Stimulated activated CD8-positive, alpha-beta memory T cell treated with anti-CD3 and anti-CD28 coated beads, Interleukin-12 subunit alpha, Interleukin-12 subunit beta, amount 100 ng/mL, for 24 hours (primary cell): Measurements from ENCODE around the gene TSKU.
"Not testable (repeated sequence)": the region's sequence is repeated elsewhere in the genome, so short reads cannot be mapped to it uniquely, and the experiment has no call there.

ENCODE experiments used
- DNase-seq: peaks from one replicate; pipeline ENCODE4 v3.0.0-alpha.2; 2020; ENCODE audit errors: extremely low read depth

TSKU gene, protein sequence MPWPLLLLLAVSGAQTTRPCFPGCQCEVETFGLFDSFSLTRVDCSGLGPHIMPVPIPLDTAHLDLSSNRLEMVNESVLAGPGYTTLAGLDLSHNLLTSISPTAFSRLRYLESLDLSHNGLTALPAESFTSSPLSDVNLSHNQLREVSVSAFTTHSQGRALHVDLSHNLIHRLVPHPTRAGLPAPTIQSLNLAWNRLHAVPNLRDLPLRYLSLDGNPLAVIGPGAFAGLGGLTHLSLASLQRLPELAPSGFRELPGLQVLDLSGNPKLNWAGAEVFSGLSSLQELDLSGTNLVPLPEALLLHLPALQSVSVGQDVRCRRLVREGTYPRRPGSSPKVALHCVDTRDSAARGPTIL

DNA sequence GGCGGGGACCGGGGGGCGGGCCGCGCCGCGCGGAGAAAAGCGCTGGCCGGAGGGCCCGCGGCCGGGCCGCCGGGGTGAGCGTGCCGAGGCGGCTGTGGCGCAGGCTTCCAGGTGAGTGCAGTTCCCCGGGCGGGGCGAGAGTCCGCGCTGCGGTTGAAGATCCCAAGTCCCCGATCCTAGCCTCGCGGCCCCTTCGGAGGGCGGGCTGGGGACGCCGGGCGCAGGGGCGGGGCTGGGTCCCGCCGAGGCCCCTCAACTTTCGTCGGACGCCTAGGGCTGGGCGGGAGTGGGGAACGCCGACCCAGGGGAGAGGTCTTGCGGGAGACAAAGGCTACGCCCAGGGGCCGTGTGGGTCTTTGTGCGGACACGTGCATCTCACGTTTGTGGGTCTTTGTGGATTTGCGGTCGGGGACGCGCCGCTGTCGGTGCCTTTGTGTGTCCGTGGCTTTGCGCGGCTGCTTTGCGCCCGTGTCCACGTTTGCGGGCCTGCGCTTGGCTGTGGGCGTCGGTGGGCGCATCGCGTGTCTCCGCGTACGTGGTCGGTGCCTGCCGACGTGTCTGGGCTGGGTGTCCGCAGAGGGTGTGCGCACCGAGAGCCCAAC lies at the start of gene TSKU:
TSS of gene TSKU (plus strand) at position 63 of the 602 bp plus-strand sequence. CDS start 12,261 bp downstream, outside the sequence.
- DNase-seq = no peak

DNA sequence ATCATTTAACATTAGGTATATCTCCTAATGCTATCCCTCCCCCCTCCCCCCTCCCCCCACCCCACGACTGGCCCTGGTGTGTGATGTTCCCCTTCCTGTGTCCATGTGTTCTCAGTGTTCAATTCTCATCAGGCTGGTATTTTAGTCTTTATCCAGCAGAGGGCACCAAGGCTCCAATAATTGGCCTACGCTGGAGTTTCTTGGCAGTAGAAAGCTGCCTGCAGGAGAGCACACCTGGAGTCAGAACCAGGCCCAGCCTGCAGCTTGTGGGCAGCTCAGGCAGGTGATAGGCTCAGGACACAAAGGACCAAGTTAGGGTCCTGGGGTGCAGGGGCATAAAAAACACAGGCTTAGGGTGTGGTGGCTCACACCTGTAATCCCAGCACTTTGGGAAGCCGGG lies 49.2 kb upstream of the TSKU start:
- not testable (repeated sequence) for DNase-seq

DNA sequence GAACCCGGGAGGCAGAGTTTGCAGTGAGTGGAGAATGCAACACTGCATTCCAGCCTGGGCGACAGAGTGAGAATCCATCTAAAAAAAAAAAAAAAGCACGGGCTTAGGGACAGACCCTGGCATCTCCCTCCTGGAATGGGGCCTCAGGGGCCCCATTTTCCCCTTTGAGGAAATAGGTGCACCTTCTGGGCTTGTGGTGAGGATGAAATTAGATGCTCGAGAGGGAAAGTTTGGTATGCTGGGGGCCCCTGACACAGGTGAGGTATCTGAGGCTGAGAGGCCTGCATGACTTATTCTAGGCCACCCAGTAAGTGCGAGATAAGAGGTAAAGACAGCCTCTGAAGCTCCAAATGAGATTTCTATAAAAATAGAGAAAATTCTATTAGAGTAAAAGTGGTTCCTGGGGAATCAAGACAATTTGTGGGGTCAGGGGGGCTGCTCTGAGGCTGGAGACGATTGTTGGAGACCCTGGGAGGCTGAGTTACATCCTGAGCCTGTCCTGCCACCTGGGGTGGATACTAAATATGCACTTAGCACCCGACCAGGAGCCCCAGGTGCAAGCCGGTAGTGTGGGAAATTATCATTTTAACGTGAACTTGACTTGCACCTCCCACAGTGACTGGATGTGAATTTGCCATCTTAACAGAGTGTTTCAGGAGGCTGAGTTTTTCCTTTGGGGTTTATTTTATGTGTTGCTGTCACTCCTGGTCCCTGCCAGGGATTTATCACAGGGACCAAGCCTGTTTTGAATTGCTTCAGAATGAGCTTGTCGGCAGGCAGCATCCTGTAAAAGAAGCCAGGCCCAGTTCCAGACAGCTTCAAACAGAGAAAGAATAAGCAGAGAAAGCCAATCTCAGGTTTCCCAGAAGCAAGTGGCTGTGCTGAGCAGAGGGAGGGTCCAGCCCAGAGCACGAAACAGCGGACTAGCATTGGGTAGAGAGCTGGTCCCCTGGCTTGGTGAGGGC lies 48.4 kb upstream of the TSKU start:
- DNase-seq = no peak

DNA sequence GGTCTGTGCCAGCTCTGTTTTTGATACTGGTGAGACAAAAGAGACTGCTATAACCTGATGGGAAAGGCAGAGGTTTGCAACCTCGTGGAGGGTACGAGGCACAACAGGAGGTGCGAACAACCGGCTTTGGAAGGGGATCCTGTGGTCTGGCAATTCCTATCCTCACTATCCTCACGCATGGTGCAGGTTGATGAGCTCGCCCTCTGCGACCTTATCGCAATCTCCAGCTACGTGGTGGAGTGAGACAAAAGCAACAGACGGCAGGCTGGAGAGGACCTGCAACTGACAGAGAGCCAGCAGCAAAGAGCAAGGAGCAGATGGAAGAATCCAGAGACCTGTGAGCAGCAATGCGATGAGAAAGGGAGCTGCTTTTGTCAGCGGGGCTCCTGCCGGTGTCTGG lies 47.3 kb upstream of the TSKU start:
- no peak for DNase-seq

DNA sequence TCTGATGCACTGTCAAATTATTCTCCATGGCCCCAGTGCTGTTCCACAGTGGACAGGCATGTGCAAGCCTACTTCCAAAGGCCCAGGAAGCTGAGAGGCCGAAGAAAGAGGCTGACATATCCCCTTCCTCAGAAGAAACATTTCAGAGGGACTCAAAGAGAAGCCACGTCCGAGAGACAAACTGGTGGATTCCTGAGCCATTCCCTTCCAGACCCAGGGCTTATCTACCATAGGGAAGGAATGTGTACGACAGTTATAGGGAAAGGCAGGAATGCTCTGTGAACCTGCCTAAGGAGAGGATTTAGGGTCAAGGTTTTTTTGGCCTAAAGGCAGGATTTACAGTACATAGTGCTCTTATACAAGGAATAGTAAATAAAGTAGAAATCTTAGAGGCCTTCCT lies 46.9 kb upstream of the TSKU start:
- no peak for DNase-seq

DNA sequence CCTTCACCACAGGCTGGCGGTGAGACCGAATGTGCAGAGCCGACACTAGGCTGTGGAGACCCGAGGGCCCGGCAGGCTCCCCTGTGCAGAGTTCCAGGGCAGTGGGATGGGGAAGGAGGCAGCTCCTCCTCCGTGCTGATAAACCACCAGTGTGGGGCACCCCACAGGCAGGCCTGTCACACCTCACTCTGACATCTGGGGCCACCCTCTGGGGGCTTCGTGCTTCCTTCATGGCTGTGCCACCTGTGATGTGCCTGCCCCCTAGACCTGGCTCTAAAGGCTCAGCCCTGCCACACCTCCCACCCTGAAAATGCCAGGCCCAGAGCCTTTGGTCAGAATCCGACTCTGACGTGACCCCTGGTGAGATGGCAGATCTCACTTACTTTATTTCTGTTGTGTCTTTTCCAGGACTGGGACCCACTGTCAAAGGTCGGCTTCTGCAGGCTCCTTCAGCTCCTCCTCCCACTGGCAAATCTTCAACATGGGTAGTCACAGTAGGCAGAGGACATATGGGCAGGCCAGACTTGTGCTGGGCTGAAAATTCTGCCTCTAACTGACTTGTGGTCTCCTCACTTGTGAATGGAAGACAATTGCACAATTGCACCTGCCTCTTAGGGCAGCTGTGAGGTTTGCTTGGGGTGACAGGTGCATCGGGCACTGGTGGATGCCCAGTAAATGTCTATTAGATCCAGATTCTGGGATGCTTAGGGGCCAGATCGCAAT lies 46.2 kb upstream of the TSKU start:
- no peak for DNase-seq

DNA sequence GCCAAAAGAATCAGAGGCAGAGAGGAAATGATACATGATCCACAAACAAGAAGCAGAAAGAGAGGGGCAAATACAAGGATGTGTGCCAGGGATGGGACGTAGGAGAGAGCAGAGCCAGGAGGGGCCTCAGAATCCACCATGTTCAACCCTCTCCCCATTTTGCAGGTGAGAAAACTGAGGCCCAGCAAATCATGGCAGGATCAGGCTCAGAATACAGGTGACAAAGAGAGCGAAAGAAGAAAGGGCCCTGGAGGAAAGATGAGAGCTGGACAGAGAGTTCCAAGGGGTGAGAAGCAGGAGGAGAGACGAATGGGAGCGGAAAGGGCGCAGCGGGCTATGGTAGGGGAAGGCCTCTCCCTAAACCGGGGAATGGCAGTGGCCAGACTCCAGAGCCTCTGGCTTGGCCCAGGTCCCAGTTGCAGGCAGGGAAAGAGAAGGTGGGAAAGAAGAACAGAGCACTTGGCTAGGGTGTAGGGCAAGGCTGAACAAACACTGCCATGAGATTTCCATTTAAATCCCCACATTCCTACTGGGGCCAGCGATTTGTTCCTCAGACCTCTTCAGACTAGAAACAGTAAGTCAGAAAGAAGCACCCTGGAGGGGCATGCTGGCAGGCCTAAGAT lies 44.4 kb upstream of the TSKU start:
- DNase-seq = no peak

DNA sequence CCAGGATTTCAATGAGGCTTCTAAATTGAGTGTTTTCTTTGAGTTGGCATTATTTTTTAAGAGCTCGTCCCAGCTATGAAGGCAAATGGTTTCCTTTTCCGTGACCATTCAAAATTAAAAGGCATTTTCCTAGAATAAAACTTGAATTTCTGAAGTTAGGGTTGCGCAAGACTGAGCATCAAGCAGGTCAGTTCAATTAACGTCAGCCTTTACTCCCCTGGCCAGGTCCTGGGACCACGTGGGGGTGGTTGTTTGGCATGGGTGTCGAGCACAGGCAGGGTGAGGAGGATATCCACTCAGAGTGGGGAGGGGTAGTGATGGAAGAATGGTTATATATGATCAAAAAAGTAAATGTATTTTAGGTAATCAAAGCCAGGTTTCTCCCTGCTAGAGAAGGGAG lies 43.4 kb upstream of the TSKU start:
- no peak for DNase-seq

DNA sequence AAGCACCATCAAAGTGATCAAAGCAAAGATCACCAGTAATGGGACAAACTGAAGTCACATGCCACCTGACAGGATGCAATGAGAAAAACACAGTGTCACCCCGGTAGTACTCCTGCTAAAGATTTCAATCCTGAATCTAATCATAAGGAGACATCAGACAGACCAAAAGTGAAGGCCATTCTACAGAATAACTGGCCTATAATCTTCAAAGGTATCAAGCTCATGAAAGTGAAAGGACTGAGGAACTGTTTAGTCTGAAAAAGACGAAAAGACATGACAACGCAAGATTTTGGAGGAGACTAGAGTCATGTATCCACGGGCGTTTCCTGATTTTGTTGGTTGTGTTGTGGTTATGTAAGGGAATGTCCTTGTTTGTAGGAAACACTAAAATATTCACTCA lies 42.4 kb upstream of the TSKU start:
- DNase-seq = no peak

DNA sequence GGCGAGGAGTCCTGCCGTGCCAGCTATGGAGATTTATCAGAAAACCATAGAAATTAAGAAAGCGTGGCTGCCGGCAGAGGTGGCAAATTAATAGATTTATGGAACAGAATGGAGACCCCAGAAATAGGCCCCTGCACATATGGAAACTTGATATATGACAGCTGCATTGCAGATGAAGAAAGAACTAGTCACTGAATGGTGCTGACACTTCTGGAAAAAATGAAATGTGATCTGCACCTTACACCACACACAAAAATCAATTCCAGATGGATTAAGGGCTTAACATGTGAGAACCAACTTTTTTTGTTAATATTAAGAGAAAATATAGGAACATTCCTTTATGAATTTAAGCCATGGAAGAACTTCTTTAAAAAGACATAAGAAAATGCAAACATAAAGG lies 40.3 kb upstream of the TSKU start:
- DNase-seq = no peak

DNA sequence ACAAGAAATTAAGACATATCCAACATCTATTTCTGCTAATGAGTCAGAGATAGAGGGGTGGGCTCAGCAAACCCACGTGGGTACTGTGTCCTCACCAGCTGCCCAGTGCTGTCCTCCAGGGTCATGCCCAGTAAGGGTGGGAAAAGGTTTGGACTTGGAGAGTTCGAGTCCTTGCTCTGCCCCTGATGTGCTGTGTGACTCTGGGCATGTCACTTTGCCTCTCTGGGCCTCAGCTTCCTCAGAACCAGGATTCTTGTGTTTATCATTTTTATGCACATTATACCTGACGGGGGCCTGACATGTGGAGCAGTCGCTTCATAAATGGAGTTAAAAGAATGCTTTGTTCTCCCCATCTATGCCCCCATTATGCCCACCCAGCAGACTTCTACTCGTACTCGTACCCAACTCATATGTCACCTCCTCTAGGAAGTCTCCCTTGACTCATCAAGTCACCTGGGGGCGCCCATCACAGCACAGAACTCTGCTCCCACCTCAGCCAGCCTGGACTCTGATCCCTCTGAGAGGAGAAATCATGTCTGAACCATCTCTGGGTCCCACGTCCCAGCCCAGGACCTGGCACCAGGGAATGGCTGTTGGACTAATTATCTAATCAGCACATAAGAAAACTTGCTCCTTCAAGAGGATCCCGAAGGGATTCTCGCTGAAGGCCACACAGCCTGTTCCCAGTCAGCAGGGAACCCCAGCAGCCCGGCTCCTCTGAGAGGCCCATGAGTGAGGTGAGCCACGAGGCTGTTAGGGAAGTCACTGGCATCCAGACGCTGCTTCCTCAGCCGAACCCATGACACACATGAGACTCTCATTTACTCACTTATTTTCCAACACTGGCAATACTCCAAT lies 38.7 kb upstream of the TSKU start:
- no peak for DNase-seq

DNA sequence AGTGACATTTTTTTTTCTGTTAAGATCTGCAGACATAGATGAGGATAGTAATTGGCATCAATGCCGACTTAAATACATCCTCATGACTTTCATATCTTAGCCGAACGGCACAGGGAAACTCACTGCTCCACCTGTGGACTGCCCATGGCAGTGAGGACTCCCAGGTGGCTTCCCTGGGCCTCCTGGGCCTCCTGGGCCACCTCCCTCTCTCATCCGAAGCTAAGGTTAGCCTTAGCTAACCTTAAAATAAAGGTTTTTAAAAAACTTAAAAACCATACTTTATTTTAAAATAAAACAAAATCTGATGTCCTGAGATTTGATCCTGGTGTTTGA lies 38.1 kb upstream of the TSKU start:
- no peak for DNase-seq

DNA sequence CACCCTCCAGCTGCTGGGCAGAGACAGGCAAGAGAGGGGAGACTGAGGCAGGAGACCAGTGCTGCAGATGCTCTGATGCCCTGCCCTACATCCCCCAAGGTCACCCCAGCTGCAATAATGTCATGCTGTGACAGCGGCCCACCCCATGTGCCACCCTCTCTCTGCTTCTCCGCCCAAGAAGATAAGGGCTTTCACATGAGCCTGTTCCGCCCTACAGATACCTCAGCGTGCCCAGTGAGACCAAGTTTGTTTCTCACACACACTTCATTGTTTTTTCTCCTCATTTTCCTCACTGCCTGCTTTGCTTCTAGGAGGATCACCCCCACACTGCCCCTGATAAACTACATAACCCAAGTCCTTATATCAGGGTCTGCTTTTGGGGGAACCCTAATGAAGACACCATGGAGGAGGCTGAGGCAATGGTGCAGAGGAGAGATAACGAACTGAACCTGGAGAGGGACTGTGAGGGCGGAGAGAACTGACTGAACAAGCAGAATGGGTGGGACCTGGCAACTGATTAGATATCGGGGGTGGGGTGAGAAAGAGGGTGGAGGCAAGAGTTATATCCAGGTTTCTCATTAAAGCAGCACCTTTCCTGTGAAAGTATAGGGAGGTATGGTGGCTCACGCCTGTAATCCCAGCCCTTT lies 37.5 kb upstream of the TSKU start:
- DNase-seq = no peak

DNA sequence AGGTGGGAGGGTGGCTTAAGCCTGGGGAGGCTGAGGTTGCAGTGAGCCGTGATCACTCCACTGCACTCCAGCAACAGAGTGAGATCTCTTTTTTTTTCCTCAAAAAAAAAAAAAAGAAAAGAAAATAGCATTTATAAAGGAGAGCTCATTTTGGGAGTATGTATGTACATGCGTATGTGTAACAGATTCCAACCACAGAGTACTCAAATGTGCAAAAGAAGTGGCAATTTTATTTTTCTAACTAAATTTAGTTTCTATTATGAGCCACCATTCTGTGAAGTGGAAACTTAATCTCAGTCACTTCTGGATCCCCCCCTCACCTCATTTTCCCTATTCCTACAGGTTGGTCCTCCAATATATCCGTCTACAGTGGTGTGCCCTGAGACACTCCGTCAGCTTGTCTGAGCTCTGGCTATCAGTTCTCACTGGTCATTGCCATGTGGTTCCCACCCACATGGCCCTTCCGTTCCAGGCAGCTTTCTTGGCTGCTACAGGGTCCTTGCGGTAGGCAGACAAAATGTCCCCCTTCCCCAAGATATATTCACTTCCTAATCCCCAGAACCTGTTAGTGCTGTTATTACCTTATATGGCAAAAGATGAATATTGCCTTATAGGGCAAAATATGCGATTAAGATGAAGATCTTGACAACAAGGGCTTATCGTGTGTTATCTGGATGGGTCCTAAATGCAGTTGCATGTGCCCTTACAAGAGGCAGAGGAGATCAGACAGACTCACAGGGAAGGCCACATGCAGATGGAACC lies 35.8 kb upstream of the TSKU start:
- no peak for DNase-seq

DNA sequence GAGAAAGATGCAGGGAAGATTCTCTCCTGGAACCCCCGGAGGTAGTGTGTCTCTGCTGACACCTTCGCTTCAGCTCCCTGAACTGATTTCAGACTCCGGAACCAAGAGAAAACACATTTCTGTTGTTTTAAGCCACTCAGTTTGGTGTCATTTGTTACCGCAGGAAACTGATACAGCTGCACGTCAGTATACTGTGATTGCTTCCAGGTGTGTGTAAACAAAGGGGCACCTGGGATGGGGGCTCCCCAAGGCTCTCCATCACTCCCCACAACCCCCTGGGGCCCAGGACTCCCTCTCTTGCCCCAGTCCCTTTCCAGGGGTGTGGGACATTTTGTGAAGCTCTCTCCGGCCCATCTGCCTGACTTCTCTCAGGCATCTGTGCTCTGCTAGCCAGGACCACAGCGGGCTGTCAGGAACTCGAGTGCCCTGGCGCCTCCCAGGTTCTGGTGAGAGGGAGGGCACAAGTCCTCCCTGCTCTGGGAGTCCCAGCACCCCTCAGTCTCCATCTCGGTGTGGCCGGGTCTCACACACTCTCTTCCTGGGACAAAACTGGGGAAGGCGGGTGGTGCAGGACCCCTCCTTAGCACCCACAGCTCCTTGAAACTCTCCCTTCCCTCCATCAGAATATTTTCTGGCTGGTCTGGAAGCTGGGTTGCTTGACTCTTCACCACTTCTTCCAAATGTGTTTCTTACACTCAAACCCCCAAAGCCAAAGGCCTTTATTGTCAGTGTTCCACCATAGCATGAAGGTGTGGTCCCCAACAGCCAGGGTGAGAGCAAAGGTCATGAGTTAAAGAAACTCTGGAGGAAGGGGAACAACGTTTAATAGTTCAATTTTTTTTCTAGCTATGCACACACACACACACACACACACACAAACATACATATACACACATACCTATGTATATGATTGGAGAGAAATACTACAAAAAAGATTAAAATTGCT lies 35.0 kb upstream of the TSKU start:
- DNase-seq = no peak

DNA sequence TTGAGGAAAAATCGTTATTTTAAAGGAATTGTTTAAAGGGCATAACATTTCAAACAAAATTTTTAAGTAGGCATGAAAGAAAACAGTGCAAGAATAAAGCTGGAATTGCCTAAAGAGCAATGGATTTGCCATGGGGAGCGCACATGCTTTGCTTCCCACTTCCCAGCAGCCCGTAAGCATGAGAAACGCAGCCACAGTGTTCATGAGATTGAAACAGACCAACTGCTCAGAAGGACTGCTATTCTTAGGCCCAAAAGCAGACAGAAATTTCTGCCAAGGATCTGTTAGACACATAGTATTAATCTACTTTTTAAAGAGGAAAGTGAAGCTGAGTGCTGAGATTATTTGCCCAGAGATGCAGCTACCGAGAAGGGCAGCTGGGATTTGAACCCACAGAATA lies 34.2 kb upstream of the TSKU start:
- no peak for DNase-seq

DNA sequence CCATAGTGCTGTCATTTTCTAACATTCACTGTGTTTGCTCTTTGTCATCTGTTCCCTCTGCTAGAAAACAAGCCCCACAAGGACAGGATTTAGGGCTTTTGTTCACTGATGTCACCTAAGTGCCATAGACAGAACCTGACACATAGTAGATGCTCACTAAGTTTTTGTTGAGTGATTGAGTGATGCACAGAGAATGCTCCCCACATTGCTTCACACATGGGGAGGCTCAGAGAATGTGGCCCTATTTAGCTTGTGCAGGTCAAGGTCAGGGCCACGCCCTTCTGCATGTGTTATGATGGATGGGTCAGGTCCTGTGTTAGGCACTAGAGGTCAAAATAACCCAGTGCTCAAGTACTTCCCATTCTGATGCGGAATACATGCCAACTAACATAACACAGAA lies 33.1 kb upstream of the TSKU start:
- DNase-seq = no peak

DNA sequence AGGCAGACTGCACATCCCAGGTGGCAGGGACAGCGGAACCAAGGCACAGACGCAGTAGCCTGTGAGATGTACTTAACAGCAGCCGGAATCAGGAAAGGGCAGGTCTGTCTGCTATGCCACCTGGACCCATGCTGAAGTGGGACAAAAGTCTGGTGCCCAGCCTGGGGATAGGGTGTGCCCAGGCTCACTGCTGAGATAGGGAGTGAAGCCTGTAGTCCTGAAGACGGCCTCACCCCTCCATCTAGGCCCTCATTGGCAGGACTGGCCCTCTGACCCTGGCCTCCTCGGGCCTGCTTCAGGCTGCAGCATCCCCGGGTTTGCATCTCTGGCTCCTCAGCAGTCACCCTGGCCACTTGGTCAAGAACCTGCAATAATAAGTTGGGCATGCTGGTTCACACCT lies 32.4 kb upstream of the TSKU start:
- no peak for DNase-seq
